ENCODE measurements around the gene SLC25A23. TPM values are rescaled to one million over a fixed set of nuclear protein-coding genes. Genes with fewer than 3 reads are reported as not detected.

SLC25A23 gene
- total RNA-seq, 1 experiment from 2014 or later, result 73.5 TPM

DNA sequence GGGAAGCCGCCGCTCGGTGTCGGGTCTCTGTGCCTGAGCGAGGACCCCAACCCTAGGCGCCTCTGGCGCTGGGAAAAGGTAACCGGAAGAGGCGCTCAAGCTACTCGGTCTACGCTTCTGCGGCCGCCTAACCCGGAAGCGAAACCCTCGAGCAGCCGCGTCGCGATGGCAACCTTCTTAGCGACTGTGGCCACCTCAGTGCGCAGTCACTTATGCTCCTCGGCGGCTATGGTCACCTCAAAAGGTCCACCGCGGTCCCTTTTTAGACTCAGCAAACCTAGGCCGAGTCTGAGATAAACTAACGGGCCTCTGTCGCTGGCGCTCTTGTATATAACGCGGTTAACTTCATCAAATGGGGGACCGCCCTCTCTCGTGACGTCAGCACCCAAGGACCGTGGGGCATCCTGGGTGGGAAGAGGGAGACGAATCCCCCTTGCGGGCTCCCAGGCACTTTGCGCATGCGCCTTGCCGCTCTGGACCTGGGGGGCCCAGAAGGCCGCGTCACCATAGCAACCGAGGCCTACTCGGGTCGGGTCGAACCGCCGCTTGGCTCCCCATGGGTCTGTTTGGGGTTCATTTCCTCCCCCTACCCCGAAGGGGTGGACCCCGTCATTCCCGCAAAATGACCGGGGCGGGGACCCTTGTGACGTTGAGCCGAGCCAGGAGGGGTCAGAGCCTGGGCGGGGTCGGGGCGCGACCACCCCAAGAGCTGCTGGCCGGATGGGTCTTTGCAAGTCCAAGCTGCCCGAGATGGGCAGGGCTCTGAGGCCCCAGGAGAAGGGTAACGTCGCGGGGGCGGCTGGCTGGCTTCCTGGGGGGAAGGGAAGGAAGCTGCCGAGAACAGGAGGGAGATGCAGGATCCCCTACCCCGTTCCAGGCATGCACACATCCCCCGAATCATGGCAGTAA, 66.3 kb downstream of the SLC25A23 start, which contains the start of gene GTF2F1:
TSS of gene GTF2F1 (minus strand) at position 91 of the 909 bp plus-strand sequence. CDS start 169 bp downstream, outside the sequence.
- TF ChIP-seq, protein P1, sequence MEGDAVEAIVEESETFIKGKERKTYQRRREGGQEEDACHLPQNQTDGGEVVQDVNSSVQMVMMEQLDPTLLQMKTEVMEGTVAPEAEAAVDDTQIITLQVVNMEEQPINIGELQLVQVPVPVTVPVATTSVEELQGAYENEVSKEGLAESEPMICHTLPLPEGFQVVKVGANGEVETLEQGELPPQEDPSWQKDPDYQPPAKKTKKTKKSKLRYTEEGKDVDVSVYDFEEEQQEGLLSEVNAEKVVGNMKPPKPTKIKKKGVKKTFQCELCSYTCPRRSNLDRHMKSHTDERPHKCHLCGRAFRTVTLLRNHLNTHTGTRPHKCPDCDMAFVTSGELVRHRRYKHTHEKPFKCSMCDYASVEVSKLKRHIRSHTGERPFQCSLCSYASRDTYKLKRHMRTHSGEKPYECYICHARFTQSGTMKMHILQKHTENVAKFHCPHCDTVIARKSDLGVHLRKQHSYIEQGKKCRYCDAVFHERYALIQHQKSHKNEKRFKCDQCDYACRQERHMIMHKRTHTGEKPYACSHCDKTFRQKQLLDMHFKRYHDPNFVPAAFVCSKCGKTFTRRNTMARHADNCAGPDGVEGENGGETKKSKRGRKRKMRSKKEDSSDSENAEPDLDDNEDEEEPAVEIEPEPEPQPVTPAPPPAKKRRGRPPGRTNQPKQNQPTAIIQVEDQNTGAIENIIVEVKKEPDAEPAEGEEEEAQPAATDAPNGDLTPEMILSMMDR (IDR thresholded peaks at IDR 0.05; ENCODE audit: insufficient read depth in 1 of 2, low read depth in 1 of 2, low read length in 1 of 2, severe bottlenecking in 1 of 2, unreplicated experiment in 1 of 2), result peak; percentile 14 to 34
- Mint-ChIP-seq H3K27me3 (ENCODE audit: insufficient read depth, unreplicated experiment) (no peaks in the 10 kb centered on the region), H3K27ac (ENCODE audit: unreplicated experiment) (peak within 1 kb of the TSS; percentile 88), H3K4me1 (ENCODE audit: low read depth, unreplicated experiment) (peaks cover 15% of the 10 kb centered on the region), H3K9me3 (ENCODE audit: unreplicated experiment) (no peaks in the 10 kb centered on the region), H3K4me3 (ENCODE audit: unreplicated experiment) (peak within 1 kb of the TSS; percentile 85), H3K36me3 (ENCODE audit: insufficient read depth, unreplicated experiment) (peaks cover 45% of the 10 kb centered on the region)
- intact Hi-C loops (cut with micrococcal nuclease; ENCODE audit: unreplicated experiment), result loop anchor here (1.0 to 2.0 kb wide), 2 partner anchors 10 to 21 kb away; partner anchors contain the start of gene ALKBH7
- CTCF ChIA-PET, result interaction anchor here (0.5 to 1.4 kb wide), 5 partner anchors 9 to 706 kb away, joined by 3 to 4 read pairs (median 4); partner anchors contain the start of gene ALKBH7
- POLR2A ChIA-PET, result interaction anchor here (0.6 to 1.9 kb wide), 5 partner anchors 9 to 341 kb away, joined by 3 to 21 read pairs (median 3); partner anchors contain the start of genes ALKBH7 and KHSRP
- peak; percentile 93 to 94 for DNase-seq
- no TSS peak for BruUV-seq (replicated peaks)
- Histone ChIP-seq H3K9me3 (no peaks in the 10 kb centered on the region), H3K4me1 (peaks cover 5% of the 10 kb centered on the region), H3K4me3 (ENCODE audit: low read depth, low read length) (peak within 1 kb of the TSS; percentile 83), H3K36me3 (ENCODE audit: control insufficient read depth, insufficient read depth, low read length) (peaks cover 2% of the 10 kb centered on the region), H3K27me3 (replicated peaks; ENCODE audit: control insufficient read depth, insufficient read depth, low read length) (no peaks in the 10 kb centered on the region)

DNA sequence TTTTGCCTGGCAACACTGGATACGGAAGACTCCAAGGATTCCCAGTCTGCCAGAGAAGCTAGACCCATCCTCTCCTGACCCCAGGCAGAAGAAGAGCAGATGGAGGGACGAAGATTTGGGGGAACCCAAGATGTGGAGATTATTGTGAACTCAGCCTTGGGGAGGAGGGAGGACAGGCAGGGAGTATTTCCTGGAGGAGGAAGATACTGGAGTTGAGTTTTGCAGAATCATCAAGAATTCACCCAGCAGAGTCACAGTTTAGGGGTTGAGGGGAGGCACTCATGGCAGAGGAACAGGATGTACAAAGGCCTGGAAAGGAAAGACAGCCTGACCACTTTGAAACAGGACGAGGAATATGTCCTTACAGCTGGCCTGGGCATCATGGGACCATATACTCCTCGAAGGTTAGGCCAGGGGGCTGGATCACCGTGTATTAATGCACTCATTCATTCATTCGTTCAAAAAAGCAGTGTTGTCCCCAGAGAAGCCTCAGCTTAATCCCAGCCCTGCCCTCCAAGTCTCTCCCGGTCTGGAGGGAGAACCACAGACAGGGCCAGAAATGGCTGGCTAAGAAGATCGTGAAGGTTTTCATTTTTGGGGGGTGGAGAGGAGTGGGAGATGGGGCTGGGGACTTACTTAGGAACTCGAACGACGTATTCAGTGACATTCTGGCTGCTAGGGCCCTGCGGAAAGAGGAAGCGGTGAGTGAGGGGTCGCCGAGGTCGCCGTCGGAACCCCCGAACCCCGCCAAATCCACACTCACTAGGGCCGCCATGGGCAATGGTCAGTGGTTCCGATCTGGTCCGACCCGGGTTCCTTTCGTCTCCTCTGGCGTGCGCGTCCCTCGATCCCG, 67.1 kb downstream of the SLC25A23 start:
- Histone ChIP-seq H3K27me3 (replicated peaks; ENCODE audit: control insufficient read depth, insufficient read depth, low read length) (no peaks in the 10 kb centered on the region), H3K4me1 (peaks cover 5% of the 10 kb centered on the region), H3K36me3 (ENCODE audit: control insufficient read depth, insufficient read depth, low read length) (peaks cover 4% of the 10 kb centered on the region), H3K9me3 (no peaks in the 10 kb centered on the region), H3K4me3 (ENCODE audit: low read depth, low read length) (peak overlapping the region; percentile 83)
- no peak for DNase-seq
- H3K27me3 Mint-ChIP-seq (ENCODE audit: insufficient read depth, unreplicated experiment), result no peaks in the 10 kb centered on the region
- ChIA-PET CTCF (interaction anchor here (0.5 to 1.4 kb wide), 4 partner anchors 15 to 489 kb away, joined by 3 to 9 read pairs (median 4); partner anchors contain the start of gene ALKBH7), POLR2A (interaction anchor here (0.6 to 1.9 kb wide), 3 partner anchors 10 to 342 kb away, joined by 3 to 21 read pairs (median 5); partner anchors contain the start of gene ALKBH7)
- H3K36me3 Mint-ChIP-seq (ENCODE audit: insufficient read depth, unreplicated experiment), result peaks cover 54% of the 10 kb centered on the region
- BruUV-seq (replicated peaks), result TSS peak; percentile 69
- intact Hi-C loops (cut with micrococcal nuclease; ENCODE audit: unreplicated experiment), result loop anchor here (1.0 to 2.0 kb wide), 2 partner anchors 11 to 20 kb away; partner anchors contain the start of gene ALKBH7
- no peaks in the 10 kb centered on the region for H3K9me3 Mint-ChIP-seq (ENCODE audit: unreplicated experiment)
- H3K4me1 Mint-ChIP-seq (ENCODE audit: low read depth, unreplicated experiment), result peaks cover 15% of the 10 kb centered on the region
- TF ChIP-seq, protein P1 (IDR thresholded peaks at IDR 0.05; ENCODE audit: insufficient read depth in 1 of 2, low read depth in 1 of 2, low read length in 1 of 2, severe bottlenecking in 1 of 2, unreplicated experiment in 1 of 2), result no peak
- peak overlapping the region; percentile 85 for H3K4me3 Mint-ChIP-seq (ENCODE audit: unreplicated experiment)
- peak overlapping the region; percentile 88 for H3K27ac Mint-ChIP-seq (ENCODE audit: unreplicated experiment)

Small RNAs within 50 kb of the gene (microRNA-seq; reads per million reads assigned to microRNA genes)
- gene MIR3940, result 13.4 reads per million, percentile 53 among the genes with 10 or more reads in this experiment
- gene MIR6790, result not detected

Other genes starting within 250 kb of the SLC25A23 start
- gene MLLT1, start 179.8 kb downstream of the SLC25A23 start, total RNA-seq (2022), result 60.0 and 63.2 TPM in 2 replicates
- not detected in 2 replicates for gene ACER1, start 126.2 kb downstream of the SLC25A23 start, total RNA-seq (2022)
- gene CLPP, start 98.3 kb downstream of the SLC25A23 start, total RNA-seq (2022), result 86.8 and 93.5 TPM in 2 replicates
- 55.5 and 70.0 TPM in 2 replicates for gene ALKBH7, start 87.0 kb downstream of the SLC25A23 start, total RNA-seq (2022)
- 2.9 and 3.4 TPM in 2 replicates for gene PSPN, start 83.9 kb downstream of the SLC25A23 start, total RNA-seq (2022)
- 66.6 and 77.4 TPM in 2 replicates for gene GTF2F1, start 66.6 kb downstream of the SLC25A23 start, total RNA-seq (2022)
- 589 and 610 TPM in 2 replicates for gene KHSRP, start 35.0 kb downstream of the SLC25A23 start, total RNA-seq (2022)
- 0.23 TPM in 1 of 2 replicates, not detected in the other for gene SLC25A41, start 26.0 kb downstream of the SLC25A23 start, total RNA-seq (2022)
- gene CRB3, start 4.5 kb upstream of the SLC25A23 start, total RNA-seq (2022), result 53.9 and 54.5 TPM in 2 replicates
- 3.5 and 4.4 TPM in 2 replicates for gene DENND1C, start 22.0 kb upstream of the SLC25A23 start, total RNA-seq (2022)
- 3.8 and 6.0 TPM in 2 replicates for gene TUBB4A, start 42.5 kb upstream of the SLC25A23 start, total RNA-seq (2022)
- 0.77 and 1.3 TPM in 2 replicates for gene TNFSF9, start 71.2 kb upstream of the SLC25A23 start, total RNA-seq (2022)
- not detected in 2 replicates for gene CD70, start 131.4 kb upstream of the SLC25A23 start, total RNA-seq (2022)
- gene TNFSF14, start 210.4 kb upstream of the SLC25A23 start, total RNA-seq (2022), result not detected in 2 replicates

Measured in Caco-2 (cell line).